HG03342 (cell line): Measurements from ENCODE around the gene HNRNPUL2.
"Not testable (repeated sequence)": the region's sequence is repeated elsewhere in the genome, so short reads cannot be mapped to it uniquely, and the experiment has no call there.

Source experiments
- ATAC-seq: cut with Tn5 transposase; IDR thresholded peaks from one replicate; pipeline ENCODE4 v1.9.1; 2021; ENCODE audit warnings: mild to moderate bottlenecking, moderate library complexity; ENCODE audit not compliant: unreplicated experiment

The HNRNPUL2 gene

DNA sequence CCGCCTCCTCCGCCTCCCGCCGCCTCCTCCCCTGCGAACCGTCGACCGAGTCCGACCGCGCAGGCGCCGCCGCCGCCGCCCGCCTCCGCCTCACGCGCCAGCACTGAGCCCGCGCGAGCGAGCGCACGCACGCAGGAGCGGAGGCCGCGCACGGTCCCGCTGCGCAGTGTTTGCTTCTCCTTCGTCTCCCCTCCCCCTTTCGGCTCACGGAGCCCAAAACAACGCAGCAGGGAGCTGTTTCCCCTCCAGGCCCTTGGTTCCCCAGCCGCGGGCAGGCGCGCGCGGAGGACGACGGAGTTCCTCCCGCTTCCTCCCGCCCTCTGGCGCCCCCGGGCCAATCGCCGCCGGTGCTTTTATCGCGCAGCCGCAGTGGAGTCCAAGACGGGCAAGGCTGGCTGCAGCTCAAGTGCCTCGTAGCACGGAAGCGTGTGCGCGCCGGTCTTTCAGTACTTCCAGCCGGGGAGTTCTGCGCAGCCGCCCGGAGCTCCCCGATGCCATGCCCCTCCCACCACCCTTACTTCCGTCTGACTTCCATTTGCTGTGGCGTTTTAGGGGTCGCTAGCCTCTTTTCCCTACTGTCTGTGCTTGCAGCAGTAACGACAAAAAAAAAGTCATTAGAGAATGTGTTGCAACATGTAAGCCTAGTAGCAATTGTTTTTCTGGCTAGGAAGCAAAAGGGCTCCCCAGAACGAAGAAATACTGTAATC, at the start of gene HNRNPUL2:
Gene HNRNPUL2, minus strand, starts transcription at position 293 of the 707 bp plus-strand sequence. CDS start 301 bp downstream, outside the sequence.
- peak; percentile 69 for ATAC-seq

DNA sequence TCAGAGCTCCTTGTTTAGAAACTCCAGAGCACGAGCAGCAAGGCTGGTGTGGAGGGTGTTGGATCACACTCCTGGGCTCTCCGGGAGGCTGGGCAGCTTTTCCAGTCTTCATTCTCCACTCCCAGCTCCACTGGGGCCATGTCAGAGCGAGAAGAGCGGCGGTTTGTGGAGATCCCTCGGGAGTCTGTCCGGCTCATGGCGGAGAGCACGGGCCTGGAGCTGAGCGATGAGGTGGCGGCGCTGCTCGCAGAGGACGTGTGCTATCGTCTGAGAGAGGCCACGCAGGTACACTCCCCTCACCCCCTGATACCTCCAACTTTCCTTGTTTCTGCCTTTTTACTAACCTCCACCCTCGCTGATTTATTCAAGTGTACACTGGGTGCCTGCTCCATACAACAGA, 48.4 kb upstream of the HNRNPUL2 start:
- ATAC-seq, result no peak

DNA sequence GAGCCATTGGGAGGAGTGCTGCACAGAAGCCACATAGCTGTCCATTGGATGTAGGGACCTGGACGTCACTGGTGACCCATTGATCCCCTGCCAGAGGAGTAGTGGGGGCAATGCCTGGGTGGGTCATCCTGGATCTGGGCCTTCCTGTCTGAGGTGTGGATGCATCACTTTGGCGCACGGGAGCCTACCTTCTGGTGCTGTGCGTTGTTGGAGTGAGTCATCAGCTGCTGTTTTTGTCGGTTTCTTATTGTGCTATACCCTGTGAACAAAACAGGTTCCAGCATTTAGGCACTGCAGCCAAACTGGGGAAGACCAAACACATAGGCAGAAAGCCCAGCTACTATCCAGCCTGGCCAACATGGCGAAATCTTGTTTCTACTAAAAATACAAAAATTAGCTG, 47.1 kb upstream of the HNRNPUL2 start:
- no peak for ATAC-seq

GRCh38 chr11:62771144-62772021, 44.1 kb upstream of the HNRNPUL2 start, which contains the start of gene TAF6L:
Gene TAF6L (plus strand): TSS chr11:62771396. CDS start chr11:62775784, 4,388 bp downstream.
- peak; percentile 75 for ATAC-seq

- ATAC-seq, result no peak
These were observed 43.5 kb upstream of the HNRNPUL2 start for GRCh38 chr11:62770778-62771143.

GRCh38 chr11:62760867-62761227, 33.6 kb upstream of the HNRNPUL2 start:
- not testable (repeated sequence) for ATAC-seq

GRCh38 chr11:62757846-62758788, 30.9 kb upstream of the HNRNPUL2 start:
- ATAC-seq, result no peak

DNA sequence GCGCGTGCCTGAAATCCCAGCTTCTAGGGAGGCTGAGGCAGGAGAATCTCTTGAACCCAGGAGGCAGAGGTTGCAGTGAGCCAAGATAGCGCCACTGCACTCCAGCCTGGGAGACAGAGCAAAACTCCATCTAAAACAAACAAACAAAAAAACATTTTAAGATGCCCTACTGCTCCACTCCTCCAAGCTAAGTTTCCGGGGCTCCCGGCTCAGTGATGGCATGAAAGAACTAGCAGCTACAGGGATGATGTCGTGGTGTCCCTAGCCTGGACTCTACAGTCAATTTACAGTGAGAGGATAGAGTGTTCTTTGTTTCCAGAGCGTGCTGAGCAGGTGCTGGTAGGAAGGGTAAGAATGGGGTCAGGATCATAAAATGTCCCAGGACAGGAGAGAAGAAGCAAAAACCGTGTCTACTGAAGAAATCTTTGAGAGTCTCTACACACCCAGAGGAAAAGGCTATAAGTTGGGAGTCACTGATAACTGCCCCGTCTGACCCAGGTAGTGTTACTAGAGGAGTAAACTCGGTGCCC, 27.9 kb upstream of the HNRNPUL2 start:
- ATAC-seq, result no peak

DNA sequence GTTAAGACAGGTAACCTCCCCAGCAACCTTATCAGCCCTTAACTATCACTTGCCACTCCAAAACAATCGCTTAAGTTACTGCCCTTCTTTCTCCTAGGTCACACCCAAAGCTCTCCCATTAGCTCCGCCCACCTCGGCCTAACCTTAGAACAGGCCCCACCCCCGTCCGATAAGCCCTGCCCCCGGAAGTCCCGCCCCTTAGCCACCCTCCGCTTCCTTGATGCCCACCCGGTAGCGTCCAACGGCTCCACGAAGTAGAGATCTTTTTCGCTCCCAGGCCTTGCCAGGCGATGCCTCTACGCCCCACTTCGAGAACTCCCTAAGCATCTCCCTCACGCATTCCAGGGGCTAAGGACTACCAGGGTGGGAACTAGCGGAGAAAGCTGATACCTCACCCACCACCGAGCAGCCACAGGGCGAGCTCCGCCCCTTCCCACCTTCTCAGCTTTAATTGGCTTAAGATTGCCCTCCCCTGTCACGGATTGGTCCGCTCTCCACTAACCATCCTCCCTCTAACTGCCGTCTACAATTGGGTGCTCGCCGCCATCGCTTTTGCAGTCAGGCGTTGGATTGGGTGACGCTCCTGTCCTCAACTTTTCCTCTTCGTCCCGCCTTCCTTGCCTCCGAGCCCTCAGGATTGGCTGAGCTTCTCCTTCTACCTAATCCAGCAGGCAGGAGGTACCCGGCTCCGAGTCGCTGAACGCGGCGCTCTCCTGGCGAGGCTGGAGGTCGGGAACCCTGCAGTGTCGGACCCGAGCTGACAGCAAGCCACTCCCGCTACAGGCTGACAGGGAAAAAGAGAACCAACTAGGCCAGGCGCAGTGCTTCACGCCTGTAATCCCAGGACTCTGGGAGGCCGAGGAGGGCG, 26.7 kb upstream of the HNRNPUL2 start, which contains the start of gene ZBTB3:
Gene ZBTB3, minus strand, starts transcription at position 425 of the 868 bp plus-strand sequence. CDS start 496 bp downstream, outside the sequence.
- ATAC-seq, result peak; percentile 93

GRCh38 chr11:62752994-62753735, 25.9 kb upstream of the HNRNPUL2 start:
- peak; percentile 3 for ATAC-seq

DNA sequence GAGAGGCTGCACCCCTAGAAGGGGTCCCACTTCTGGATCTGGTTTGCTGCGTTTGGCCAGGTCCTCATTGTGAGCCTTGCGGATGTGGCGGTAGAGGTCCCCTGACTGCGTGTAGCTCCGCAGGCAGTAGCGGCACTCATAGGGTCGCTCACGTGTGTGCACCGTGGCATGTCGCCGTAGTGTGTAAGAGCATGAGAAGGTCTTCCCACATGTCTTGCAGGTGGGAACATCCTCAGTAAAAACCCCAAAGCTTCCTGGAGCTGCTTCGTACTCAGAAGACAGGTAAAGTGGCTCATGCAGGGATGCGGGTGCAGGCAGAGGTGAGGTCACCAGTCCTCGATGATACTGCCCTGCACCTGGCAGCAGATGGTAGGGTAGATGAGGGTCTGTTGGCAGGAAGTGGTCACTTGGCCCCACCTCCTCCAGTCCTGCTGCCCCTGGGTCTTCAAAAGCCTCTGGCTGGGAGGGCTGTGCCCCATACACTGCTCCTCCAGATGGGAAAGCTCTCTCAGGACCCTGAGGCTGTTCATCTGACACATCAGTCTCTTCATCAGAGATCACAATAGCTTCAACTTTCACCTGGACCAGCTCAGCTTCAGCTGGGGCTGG, 25.0 kb upstream of the HNRNPUL2 start:
- no peak for ATAC-seq

- not testable (repeated sequence) for ATAC-seq
These were observed 22.7 kb upstream of the HNRNPUL2 start for GRCh38 chr11:62749931-62750330.

DNA sequence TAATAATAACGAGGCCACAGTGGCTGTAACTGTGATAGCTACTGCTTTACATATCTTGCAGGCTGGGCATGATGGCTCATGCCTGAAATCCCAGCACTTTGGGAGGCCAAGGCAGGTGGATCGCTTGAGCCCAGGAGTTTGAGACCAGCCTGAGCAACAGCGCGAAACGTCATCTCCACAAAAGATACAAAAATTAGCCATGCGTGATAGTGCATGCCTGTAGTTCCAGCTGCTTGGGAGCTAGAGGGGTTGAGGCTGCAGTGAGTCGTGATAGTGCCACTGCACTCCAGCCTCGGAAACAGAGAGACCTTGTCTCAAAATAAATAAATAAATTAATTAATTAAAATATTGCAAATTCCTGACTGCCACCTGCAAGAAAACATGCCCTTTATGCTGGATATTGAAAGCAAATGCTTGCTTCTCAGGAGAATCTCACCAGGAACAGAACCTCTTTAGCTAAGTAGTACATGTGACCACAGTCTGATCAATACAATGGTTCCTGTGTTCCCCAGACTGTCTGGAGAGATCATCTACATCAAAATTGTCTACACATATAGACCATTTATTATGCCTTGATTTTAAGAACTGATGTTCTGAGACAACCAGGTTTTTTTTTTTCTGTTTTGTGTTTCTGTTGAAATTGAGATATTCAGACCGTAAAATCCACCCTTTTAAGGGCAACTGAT, 20.4 kb upstream of the HNRNPUL2 start:
- no peak for ATAC-seq

- no peak for ATAC-seq
These were observed 9.9 kb upstream of the HNRNPUL2 start for GRCh38 chr11:62737196-62737595.

DNA sequence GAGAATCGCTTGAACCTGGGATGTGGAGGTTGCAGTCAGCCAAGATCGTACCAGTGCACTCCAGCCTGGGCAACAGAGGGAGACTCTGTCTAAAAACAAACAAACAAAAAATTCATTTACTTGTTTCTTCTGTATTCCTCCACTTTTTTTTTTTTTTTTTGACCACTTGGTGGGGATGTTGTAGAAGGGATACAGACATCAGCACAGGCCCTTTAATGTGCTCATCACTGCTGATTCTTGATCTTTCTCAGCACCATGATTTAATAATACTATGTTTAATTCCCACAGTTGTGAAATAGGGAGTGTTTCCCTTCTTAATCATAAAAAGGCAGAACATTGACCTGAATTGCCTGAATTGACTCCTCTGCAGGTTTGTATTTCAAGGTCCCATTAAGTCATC, 5.6 kb upstream of the HNRNPUL2 start:
- no peak for ATAC-seq

GRCh38 chr11:62730076-62730475, 2.8 kb upstream of the HNRNPUL2 start:
- not testable (repeated sequence) for ATAC-seq

DNA sequence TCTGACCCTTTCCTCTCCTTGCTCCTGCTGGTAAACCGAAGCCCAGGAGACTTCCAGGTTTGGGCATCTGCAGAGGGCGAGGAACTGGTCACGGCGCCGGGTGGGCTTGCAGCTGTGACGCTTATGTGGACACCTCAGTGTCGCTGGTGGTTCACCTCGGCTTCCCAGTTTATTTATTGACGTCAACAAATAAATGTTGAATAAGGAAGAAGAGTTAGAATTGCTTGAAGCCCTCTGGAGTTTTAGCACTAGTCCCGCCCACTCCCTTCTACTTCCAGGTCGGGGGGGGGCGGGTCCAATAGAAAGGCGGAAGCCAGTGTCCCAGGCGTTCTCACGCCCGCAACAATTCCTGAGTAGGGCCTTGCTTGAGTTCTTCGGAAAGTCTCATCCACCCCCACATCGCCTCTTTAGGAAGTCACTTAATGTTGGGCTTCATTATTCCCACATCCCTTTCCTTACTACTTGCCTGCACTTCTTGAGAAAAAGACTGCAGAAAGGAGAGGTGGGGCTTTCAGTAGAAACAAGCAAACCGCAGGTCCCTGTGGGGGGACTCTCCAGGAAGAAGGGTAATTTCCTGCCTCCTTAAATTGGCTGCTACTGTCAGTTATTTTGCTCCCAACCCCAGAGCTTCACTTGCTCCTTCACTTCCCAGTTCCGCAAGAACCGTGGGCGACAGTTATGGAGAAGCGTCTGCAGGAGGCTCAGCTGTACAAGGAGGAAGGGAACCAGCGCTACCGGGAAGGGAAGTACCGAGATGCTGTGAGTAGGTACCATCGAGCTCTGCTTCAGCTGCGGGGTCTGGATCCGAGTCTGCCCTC, 1.1 kb upstream of the HNRNPUL2 start, which contains the start of gene TTC9C:
Gene TTC9C, plus strand, starts transcription at position 316 of the 818 bp plus-strand sequence. Its CDS starts 363 bp downstream, at position 679.
- ATAC-seq, result peak; percentile 18
